ENCODE data around the gene BTBD7.

- TF ChIP-seq EZH2phosphoT487 (conservative IDR thresholded peaks at IDR 0.05; ENCODE audit: low read length) (no peak), CTCF (IDR thresholded peaks at IDR 0.05; ENCODE audit: insufficient read depth, low read length, poor library complexity, severe bottlenecking) (no peak)
Observed at GRCh38 chr14:93309427-93309966, 23.3 kb downstream of the BTBD7 start.

All from SU-DHL-6 (cell line).